SU-DHL-6 (cell line): ENCODE data around the gene RPS6KA1.

Experiments
- CTCF ChIP-seq: fragments of 200-600 bp; sonication (generic); IDR thresholded peaks from one replicate; pipeline ENCODE4 v1.5.1; 2017; ENCODE audit warnings: antibody characterized with exemption, mild to moderate bottlenecking, low read length, moderate library complexity; ENCODE audit not compliant: insufficient read depth, poor library complexity, severe bottlenecking
- EZH2phosphoT487 ChIP-seq: fragments of 200-600 bp; sonication (generic), shearing (Covaris generic); conservative IDR thresholded peaks from 2 replicates; pipeline ENCODE4 v1.6.1; 2018; ENCODE audit warnings: mild to moderate bottlenecking, antibody characterized with exemption, low read length, moderate library complexity, mixed read lengths

GRCh38 chr1:26493938-26494337, 35.6 kb upstream of the RPS6KA1 start:
- TF ChIP-seq CTCF (no peak), EZH2phosphoT487 (no peak)
